Measurements from ENCODE around the gene E2F1.

Gene E2F1

DNA sequence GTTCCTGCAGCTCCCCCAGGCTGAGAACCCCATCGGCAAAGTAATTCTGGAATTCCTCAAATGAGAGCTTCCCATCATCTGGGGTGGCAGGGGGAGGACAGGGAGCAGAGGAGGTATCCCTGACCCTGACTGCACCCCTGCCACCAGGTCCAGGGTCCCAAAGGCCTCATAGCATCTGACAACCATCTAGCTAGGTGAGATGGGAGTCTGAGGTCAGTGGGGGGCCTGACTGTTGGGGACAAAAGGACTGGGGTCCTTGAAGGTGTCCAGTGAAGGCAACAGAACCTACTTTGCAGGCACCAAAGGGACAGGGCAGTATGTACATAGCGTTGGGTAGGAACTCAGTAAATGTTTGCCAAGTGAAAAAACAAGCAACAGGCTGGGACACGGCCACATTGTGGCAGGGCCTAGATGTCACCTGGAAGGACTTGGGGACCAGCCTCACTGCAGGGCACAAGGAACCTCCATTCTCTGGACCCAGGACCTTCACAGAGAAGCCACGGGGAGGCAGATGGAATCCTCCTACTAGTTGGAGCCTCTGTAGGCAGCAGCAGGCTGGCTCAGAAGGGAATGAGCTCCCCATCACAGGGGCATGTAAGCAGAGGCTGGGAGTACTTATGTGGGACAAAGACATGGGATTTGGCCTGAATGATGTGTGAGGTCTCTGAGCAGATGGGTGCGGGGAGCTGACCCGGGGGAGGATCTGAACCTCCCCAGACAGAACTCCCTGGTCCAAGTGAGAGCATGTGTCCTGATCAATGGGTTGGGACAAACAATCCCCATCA lies 15.3 kb downstream of the E2F1 start:
- DNase-seq = no peak

DNA sequence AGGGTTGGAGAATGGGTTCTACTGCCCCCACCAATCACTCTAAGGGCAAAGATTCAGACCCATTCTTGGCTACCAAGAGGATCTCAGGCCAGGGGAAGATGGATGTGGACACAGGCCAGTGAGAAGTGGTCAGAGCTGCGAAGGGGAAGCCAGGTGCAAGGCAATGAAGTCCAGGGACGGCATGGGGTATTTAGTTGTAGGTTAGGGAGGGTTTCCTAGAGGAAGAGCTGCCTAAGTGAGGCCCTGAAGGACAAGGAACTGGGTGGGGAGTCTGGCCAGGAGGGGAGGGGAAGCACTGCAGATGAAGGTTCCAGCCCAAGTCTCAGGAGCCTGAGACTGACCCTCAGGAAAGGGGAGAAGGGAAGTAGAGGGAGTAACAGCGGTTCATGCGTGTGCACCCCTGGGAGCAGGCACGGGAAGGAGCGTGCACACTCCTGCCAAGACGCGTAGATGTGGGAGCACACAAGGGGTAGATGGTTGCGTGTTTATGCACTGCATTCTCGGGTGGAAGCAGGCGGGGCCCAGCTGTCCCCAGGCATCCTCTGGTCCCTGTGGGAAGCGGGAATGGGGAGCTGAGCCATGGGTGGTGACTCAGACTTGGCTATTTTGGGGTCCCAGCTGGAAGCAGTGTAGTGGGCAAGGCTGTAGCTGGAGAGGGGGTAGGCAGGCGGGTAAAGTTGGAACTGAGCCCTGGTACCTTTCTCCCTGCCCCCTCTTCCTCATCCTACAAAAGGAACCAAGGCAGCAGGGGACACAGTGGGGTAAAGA lies 16.1 kb downstream of the E2F1 start:
- no peak for DNase-seq

GRCh38 chr20:33669224-33669623 lies 17.0 kb downstream of the E2F1 start:
- no peak for DNase-seq

DNA sequence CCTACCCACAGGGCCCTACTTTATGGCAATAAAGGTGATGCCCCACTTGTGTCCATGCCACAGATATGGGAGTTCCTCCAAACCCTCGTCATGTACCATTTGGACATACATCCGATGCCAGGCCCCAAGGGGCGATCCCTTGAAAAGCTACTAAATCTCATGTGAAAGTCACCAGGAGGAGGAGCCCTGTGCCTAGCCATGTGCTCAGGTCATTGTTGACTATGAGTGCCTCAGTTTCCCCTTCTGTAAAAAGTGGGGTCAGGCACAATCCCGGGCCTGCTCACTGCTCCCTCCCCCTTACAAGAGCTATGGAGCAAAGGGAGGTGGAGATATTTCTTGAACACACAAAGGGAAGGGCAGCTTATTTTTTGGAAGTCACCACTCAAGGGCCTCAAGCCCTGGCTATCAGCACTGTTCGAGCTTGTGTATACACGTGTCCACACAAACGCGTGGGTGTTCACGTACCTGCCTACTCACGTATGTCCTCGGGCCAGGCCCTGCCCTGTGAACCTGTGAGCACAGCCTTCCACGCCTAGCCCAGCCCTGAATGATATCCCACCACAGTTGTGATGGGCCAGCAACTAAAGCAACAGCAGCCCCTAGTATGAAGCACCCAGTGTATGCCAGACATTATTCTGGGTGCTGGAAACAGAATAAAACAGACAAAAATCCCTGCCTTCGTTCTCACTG lies 17.6 kb downstream of the E2F1 start:
- DNase-seq = no peak

GRCh38 chr20:33667676-33668465 lies 18.3 kb downstream of the E2F1 start:
- DNase-seq = peak; percentile 78

- DNase-seq = peak; percentile 51
Measured at GRCh38 chr20:33667245-33667675, 18.9 kb downstream of the E2F1 start.

DNA sequence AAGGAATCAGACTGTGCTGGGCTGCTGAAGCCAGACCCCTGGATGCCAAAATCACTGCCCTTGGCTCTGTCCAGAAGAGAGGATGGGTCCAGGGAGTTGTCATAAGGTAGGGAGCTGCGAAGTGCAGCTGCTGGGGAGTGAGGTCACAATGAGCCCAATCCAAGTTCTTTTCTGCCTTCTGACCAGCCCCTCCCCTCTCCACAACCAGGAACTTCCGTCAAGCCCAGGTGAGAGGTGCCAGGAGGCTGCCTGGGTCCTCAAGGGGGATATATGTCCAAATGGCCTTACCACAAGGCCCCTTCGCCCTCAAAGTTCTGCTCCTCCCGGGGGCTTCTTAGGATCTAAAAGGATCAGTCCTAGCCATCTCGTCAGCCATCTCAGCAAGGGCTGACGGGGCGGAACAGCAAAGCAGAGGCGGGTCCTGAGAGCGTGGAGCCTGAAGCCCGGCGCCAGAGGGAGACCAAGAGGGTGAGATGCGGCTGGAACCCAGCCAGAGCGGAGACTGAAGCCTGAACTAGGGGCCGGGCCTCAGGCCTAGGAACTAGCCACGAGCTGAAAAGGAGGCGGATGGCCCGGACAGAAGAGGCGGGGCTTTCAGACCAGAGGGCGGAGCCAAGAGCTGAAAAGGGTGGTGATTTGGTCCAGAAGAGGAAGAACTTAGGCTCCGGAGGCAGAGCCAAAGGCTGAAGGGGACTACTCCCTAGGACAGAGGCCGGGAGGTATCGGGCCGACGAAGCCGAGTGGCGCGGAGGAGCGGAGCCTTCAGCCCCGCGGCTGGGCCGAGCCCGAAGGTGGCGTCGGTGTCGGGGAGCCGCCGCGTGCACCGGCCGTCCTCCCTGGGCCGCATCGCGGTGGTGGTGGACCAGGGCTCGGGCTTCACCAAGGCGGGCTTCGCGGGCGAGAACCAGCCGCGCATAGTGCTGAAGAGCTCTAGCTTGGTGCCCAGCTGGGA lies 19.6 kb downstream of the E2F1 start, which contains the start of gene ACTL10:
Gene ACTL10, plus strand, starts transcription at position 651 of the 952 bp plus-strand sequence. CDS start 555 bp downstream, outside the sequence.
- peak; percentile 82 for DNase-seq

DNA sequence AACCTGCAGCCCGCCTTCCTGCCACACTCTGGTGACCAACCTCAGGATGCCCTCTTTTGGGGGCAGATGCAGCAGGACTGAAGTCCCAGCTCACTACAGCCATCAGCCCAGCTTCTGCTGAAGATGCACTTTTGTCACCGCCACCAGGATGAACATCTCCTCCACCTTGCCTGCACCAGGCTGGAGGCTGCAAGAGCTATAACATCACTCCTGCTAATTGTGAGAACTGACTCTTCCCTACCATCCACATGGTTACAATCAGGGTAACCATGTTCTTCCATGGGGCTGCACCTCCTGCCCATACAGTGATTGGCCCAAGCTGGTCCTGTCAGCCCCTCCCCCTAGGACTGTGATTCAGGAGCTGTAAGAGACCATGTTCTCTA lies 21.4 kb downstream of the E2F1 start:
- DNase-seq = no peak

DNA sequence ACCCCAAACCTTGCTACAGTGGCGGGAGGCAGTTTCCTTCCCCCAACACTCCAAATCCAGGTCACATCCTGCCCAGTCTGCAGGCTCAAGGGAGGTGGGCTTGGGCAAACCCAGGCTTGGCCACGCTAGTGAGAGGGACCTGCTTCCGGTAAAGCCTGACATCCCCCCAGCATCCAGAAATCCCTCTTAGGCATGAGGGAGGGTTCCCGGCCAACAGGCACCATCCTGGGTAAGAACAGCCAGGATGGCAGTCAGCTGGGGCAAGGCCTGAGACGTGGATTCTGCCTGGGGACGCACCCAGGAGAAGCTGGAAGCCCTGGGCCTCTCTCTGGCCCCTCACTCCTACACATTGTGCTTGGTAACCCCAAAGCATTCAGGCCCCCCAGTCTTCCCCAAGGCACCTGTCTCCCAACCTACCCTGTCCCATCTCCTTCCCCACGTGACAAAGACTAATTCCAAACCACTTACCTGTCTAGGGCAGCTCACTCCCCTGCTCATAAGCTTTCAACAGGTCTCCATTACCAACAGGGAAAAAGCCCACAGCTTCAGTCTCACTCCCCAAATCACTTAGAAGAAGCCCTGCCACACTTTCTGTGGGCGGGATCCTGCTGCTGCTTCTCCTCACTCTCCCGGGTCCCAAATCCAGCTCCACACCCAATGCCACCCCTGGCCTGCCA lies 22.0 kb downstream of the E2F1 start:
- no peak for DNase-seq

DNA sequence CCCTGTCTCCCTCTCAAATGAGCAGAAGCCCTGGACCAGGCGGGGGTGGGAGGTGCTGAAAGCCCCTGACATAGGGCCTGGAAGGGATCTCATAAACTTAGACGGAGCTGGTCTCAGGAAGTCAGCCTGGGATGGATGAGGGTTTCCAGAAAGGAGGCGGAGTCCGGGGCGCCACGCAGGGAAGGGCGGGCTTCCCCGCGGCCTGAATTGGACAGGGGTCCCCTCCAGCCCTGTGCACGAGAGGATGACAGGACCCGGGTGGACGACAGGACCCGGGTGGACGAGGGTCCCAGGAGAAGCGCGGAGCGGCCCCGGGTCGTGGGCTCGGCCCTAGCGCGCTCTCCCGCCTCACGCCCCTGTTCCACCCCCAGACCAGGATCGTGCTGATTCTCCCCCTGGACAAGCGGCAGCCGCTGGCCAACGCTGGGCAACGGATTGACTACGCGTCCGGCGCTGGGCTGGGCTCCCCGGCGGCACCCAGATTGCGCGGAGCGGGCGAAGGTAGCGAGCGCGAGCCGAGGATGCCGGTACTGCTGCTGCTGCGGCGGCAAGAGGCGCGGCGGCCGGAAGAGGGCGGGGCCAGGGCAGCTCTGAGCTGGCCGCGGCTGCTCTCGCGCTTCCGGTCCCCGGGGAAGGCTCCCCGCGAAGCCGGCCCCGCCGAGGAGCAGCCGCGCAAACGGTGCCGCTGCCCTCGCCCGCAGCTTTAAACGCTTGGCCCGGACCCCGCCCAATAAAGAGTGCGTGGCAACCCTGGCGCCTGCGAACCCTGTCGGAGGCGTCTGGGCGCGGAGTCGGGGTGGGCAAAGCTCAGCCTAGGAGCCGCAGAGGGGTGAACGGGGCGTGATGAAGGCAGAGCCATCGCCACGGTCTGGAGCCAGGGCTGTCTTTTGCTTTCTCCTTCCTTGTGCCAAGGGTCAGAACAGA lies 22.8 kb downstream of the E2F1 start:
- DNase-seq = peak; percentile 87

- DNase-seq = no peak
Measured at GRCh38 chr20:33662172-33662571, 24.0 kb downstream of the E2F1 start, which contains the start of gene C20orf144. Gene C20orf144 (plus strand): TSS chr20:33662327. CDS start chr20:33662346, 19 bp downstream.

DNA sequence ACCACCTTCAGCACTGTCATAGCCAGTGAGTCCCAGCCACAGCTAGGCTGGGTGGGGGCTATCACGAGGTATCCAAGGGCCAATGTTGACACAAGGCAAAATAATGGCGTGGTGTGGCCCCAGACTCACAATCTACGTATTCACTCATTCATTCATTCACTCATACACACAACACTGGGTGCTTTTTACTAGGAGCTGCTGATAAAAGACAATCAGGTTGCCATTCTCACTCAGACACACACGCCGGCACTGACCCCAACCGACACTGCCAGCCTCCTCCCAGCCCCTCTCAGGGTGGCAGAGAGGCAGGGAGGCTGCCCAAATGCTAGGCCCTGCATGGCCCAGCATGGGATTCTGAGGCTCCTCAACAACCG lies 25.5 kb downstream of the E2F1 start:
- no peak for DNase-seq

DNA sequence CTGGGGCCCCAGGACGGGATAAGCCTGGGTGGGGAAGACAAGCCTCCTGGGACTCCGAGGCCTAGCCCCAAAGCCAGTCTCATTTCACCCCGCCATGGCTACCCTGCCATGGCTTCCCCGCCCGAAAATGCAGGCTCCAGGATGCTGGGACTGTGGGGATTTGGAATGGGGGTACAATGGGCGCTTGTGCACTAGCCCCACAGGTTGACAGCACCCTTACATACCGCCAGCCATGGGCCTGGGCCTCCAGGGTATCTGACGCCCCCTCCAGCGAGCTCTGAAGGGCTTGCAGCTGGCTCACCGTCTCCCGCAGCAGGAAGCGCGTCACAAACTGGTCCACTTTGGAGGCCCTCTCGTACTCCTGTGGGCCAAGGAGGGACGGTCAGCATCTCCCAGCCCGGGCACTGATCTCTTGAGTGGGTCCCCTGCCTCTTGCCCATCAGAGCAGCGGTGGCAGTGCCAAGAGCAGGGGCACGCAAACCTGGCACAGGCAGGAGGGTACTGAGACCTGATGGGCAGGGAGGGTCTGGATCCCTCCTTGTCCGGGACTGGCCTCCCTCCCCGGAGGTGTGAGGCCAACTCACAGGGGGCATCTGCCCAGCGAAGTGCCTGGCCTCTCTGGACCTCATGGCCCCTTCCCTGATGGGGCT lies 26.0 kb downstream of the E2F1 start:
- DNase-seq = no peak

DNA sequence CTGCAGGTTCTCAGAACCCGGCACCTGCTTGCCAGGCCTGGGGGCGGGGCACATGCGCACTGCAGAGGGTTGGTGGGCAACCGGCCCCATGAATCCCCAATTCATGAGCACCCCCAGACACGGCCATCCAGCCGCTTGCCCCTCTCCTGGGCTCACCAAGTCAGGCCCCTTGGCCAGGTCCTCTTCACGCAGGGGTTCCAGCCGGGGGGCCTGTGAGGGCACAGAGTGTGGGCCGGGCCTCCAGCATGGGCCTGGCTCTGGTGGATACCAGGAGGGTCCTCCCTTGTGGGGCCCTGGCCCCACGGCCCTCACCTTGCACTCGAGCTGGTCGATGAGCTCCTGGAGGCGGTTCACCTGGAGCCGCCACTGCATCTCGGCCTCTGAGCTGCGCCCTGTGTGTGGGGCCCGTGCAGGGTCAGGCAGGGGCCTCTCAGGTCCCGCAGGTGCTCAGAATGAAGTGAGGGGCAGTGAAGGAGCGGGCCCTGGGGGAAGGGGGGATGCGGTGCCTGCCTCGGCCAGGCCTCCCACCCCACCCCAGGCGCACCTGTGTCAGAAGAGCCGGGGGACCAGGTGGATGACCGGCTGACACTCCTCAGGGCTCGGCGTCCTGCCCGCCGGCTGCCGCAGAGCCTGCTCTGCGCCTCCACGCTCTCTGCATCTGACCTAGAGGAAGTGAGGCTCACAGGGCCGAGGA lies 26.7 kb downstream of the E2F1 start:
- DNase-seq = no peak

GRCh38 chr20:33658929-33659328 lies 27.3 kb downstream of the E2F1 start:
- no peak for DNase-seq

DNA sequence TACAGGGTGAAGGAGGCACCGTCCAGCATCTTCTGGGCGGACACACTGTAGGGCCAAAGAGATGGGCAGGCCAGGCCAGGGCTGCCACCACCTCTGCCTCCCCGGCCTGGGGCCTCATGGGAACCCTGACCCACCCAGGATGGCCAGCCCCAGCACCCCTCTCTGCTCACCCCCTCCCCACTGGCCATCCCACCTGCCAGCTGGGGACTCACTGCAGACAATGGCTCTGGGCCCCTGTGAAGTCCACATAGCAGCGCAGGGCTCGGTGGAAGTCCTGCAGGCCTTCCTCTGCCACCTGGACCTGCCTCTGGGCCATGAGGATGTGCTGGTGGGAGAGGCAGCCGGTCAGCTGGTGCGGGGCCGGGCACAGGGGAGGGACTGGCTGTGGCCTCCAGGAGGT lies 27.7 kb downstream of the E2F1 start:
- no peak for DNase-seq

- no peak for DNase-seq
Measured at GRCh38 chr20:33657704-33658095, 28.5 kb downstream of the E2F1 start.

All from stimulated activated CD4-positive, alpha-beta T cell treated with anti-CD3 and anti-CD28 coated beads, Interleukin-4, amount 100 ng/mL, for 1 hour (primary cell).